DMS114 treated with DMSO at 0.1 percent for 48 hours (cell line): Measurements from ENCODE around the gene DPP10.

Experiments used
- DNase-seq: peaks from one replicate; lab custom pipeline; 2025; ENCODE audit not compliant: unreplicated experiment; lab: John Stamatoyannopoulos, UW

The DPP10 gene

GRCh38 chr2:114580691-114581090 is 138.2 kb downstream of the DPP10 start:
- no peak for DNase-seq

GRCh38 chr2:114598329-114598728 is 155.9 kb downstream of the DPP10 start:
- DNase-seq = no peak

GRCh38 chr2:114609203-114609602 is 166.8 kb downstream of the DPP10 start:
- no peak for DNase-seq

GRCh38 chr2:114609801-114610200 is 167.4 kb downstream of the DPP10 start:
- no peak for DNase-seq

- DNase-seq = no peak
These were observed 168.2 kb downstream of the DPP10 start for GRCh38 chr2:114610677-114611076.

GRCh38 chr2:114614592-114614991 is 172.2 kb downstream of the DPP10 start:
- no peak for DNase-seq

- DNase-seq = no peak
These were observed 186.0 kb downstream of the DPP10 start for GRCh38 chr2:114628481-114628880.

- DNase-seq = no peak
These were observed 188.7 kb downstream of the DPP10 start for GRCh38 chr2:114631146-114631545.

GRCh38 chr2:114642166-114642770 is 199.8 kb downstream of the DPP10 start:
- DNase-seq = no peak

GRCh38 chr2:114642988-114643553 is 200.6 kb downstream of the DPP10 start:
- DNase-seq = no peak

GRCh38 chr2:114651933-114652332 is 209.5 kb downstream of the DPP10 start:
- no peak for DNase-seq

- no peak for DNase-seq
These were observed 217.4 kb downstream of the DPP10 start for GRCh38 chr2:114659880-114660279.

GRCh38 chr2:114661971-114662939 is 219.8 kb downstream of the DPP10 start:
- DNase-seq = no peak

GRCh38 chr2:114668415-114668814 is 226.0 kb downstream of the DPP10 start:
- no peak for DNase-seq

GRCh38 chr2:114683251-114683650 is 240.8 kb downstream of the DPP10 start:
- DNase-seq = no peak

- no peak for DNase-seq
These were observed 242.0 kb downstream of the DPP10 start for GRCh38 chr2:114684403-114684802.

GRCh38 chr2:114685102-114685501 is 242.7 kb downstream of the DPP10 start:
- no peak for DNase-seq

GRCh38 chr2:114688241-114688640 is 245.8 kb downstream of the DPP10 start:
- DNase-seq = no peak

- DNase-seq = no peak
These were observed 256.1 kb downstream of the DPP10 start for GRCh38 chr2:114698520-114698919.

- DNase-seq = no peak
These were observed 257.0 kb downstream of the DPP10 start for GRCh38 chr2:114699423-114699944.

- DNase-seq = no peak
These were observed 258.0 kb downstream of the DPP10 start for GRCh38 chr2:114700440-114700839.
